ENCODE data around the gene KCTD14. TPM values are rescaled to one million over a fixed set of nuclear protein-coding genes. Genes with fewer than 3 reads are reported as not detected.

The KCTD14 gene
- total and polyA plus RNA-seq, 2 of the 4 experiments (the other 2 are of a cell fraction): 0.90 to 0.97 TPM

DNA sequence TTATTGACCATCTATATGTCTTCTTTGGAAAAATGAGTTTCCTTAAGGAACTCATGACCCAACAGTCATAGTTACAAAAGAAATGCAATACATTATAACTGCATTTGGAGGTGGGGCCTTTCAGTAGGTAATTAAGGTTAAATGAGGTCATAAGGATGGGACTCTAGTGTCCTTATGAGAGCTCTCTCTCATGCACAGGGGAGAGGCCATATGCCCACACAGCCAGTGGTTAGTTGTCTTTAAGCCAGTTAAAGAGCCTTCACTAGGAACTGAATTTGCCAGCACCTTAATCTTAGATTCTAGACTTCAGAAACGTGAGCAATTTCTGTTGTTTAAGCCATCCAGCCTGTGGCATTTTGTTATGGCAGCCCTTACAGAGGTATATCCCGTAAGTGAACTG is 56.0 kb downstream of the KCTD14 start:
- no peak overlapping the region for H2AK9ac ChIP-seq (replicated peaks; ENCODE audit: low read depth, low read length, poor library complexity)
- H3K9me3 ChIP-seq (ENCODE audit: control insufficient read depth, insufficient read depth, low read length): no peaks in the 10 kb centered on the region
- H2AK5ac ChIP-seq (ENCODE audit: low read depth, low read length): no peak overlapping the region
- TF ChIP-seq RAD21 (IDR thresholded peaks at IDR 0.05; ENCODE audit: low read length) (no peak), MAFK (IDR thresholded peaks at IDR 0.05; ENCODE audit: low read depth, low read length) (no peak), MAZ (IDR thresholded peaks at IDR 0.05; ENCODE audit: borderline replicate concordance, low read depth, low read length) (no peak), CHD1 (IDR thresholded peaks at IDR 0.05; ENCODE audit: low read depth, low read length) (no peak), RCOR1 (IDR thresholded peaks at IDR 0.05; ENCODE audit: insufficient replicate concordance, low read length) (no peak), POLR2A (IDR thresholded peaks at IDR 0.05; ENCODE audit: low read depth, low read length) (no peak), RFX5 (IDR thresholded peaks at IDR 0.05; ENCODE audit: low read depth, low read length) (no peak), FOS (IDR thresholded peaks at IDR 0.05; ENCODE audit: low read depth, low read length) (no peak), SMC3 (IDR thresholded peaks at IDR 0.05; ENCODE audit: low read depth, low read length) (no peak), CEBPB (IDR thresholded peaks at IDR 0.05; ENCODE audit: low read depth, low read length) (no peak), MXI1 (IDR thresholded peaks at IDR 0.05; ENCODE audit: borderline replicate concordance, low read depth, low read length) (no peak), NFE2L2 (IDR thresholded peaks at IDR 0.05; ENCODE audit: low read depth, low read length) (no peak), BHLHE40 (IDR thresholded peaks at IDR 0.05; ENCODE audit: low read depth, low read length) (no peak)
- TF ChIP-seq, protein P1, sequence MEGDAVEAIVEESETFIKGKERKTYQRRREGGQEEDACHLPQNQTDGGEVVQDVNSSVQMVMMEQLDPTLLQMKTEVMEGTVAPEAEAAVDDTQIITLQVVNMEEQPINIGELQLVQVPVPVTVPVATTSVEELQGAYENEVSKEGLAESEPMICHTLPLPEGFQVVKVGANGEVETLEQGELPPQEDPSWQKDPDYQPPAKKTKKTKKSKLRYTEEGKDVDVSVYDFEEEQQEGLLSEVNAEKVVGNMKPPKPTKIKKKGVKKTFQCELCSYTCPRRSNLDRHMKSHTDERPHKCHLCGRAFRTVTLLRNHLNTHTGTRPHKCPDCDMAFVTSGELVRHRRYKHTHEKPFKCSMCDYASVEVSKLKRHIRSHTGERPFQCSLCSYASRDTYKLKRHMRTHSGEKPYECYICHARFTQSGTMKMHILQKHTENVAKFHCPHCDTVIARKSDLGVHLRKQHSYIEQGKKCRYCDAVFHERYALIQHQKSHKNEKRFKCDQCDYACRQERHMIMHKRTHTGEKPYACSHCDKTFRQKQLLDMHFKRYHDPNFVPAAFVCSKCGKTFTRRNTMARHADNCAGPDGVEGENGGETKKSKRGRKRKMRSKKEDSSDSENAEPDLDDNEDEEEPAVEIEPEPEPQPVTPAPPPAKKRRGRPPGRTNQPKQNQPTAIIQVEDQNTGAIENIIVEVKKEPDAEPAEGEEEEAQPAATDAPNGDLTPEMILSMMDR (conservative IDR thresholded peaks at IDR 0.05; ENCODE audit: low read depth, low read length): no peak
- TF ChIP-seq, protein P2, sequence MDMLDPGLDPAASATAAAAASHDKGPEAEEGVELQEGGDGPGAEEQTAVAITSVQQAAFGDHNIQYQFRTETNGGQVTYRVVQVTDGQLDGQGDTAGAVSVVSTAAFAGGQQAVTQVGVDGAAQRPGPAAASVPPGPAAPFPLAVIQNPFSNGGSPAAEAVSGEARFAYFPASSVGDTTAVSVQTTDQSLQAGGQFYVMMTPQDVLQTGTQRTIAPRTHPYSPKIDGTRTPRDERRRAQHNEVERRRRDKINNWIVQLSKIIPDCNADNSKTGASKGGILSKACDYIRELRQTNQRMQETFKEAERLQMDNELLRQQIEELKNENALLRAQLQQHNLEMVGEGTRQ (IDR thresholded peaks at IDR 0.05; ENCODE audit: low read depth, low read length): no peak
- TF ChIP-seq, protein P3, sequence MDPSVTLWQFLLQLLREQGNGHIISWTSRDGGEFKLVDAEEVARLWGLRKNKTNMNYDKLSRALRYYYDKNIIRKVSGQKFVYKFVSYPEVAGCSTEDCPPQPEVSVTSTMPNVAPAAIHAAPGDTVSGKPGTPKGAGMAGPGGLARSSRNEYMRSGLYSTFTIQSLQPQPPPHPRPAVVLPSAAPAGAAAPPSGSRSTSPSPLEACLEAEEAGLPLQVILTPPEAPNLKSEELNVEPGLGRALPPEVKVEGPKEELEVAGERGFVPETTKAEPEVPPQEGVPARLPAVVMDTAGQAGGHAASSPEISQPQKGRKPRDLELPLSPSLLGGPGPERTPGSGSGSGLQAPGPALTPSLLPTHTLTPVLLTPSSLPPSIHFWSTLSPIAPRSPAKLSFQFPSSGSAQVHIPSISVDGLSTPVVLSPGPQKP (IDR thresholded peaks at IDR 0.05; ENCODE audit: borderline replicate concordance, low read depth, low read length): no peak
- H2BK20ac ChIP-seq (ENCODE audit: low read depth, low read length): no peak overlapping the region
- no peak overlapping the region for H4K5ac ChIP-seq (ENCODE audit: low read depth, low read length)
- no peak overlapping the region for H3K56ac ChIP-seq (ENCODE audit: extremely low read depth, insufficient read depth, low read length)
- no peak overlapping the region for H3K9ac ChIP-seq (ENCODE audit: low read depth, low read length)
- no peak overlapping the region for H2BK120ac ChIP-seq (ENCODE audit: low read depth, low read length)
- no peak overlapping the region for H4K8ac ChIP-seq (ENCODE audit: low read depth in 2 of 2, low read length in 2 of 2)
- dilution Hi-C loops (cut with HindIII; ENCODE audit: low sequenced_read_pairs, unreplicated experiment): no loop called here
- H3K23ac ChIP-seq (ENCODE audit: low read depth, low read length): no peak overlapping the region
- H3K18ac ChIP-seq (ENCODE audit: low read depth, low read length): no peak overlapping the region
- peaks cover 5% of the 10 kb centered on the region for H3K36me3 ChIP-seq (ENCODE audit: control insufficient read depth, insufficient read depth, low read length)
- intact Hi-C loops (cut with micrococcal nuclease): no loop called here
- in situ Hi-C loops (cut with MboI; ENCODE audit: low sequenced_read_pairs): no loop called here
- H2BK5ac ChIP-seq (ENCODE audit: low read depth, low read length, poor library complexity, severe bottlenecking): no peak overlapping the region
- no peak overlapping the region for H3K4ac ChIP-seq (ENCODE audit: low read depth, low read length)
- no peak overlapping the region for H3K27ac ChIP-seq (ENCODE audit: insufficient read depth, low read length)
- H3K4me3 ChIP-seq (ENCODE audit: insufficient read depth, low read depth, low read length): no peak overlapping the region
- ChIA-PET CTCF (no interaction called here), POLR2A (ENCODE audit: unreplicated experiment) (no interaction called here)
- no TSS peak for BruUV-seq (replicated peaks)
- H3K14ac ChIP-seq (replicated peaks; ENCODE audit: low read depth, low read length): no peak overlapping the region
- no peak for ATAC-seq (ENCODE audit: low read depth)
- no peak overlapping the region for H2BK15ac ChIP-seq (ENCODE audit: low read depth, low read length)
- no peak for DNase-seq
- no peaks in the 10 kb centered on the region for H3K4me1 ChIP-seq (ENCODE audit: control insufficient read depth, insufficient read depth, low read length)
- H4K91ac ChIP-seq (ENCODE audit: insufficient read depth, low read depth, low read length): no peak overlapping the region
- H3K4me2 ChIP-seq (ENCODE audit: low read depth, low read length): no peak overlapping the region
- no peaks in the 10 kb centered on the region for H3K27me3 ChIP-seq (ENCODE audit: control insufficient read depth, insufficient read depth, low read length)
- H4K20me1 ChIP-seq (ENCODE audit: insufficient read depth, low read length): no peaks in the 10 kb centered on the region
- no peaks in the 10 kb centered on the region; a peak in 1 of 4 replicates for H3K79me1 ChIP-seq (ENCODE audit: low read depth in 1 of 2, low read length in 2 of 2)
- no CpG with 5 or more reads among the region's 2 CpGs for WGBS, 2 experiments (ENCODE audit: extremely low coverage in 2 of 2, insufficient read length in 1 of 2)
- no peaks in the 10 kb centered on the region for H3K9me1 ChIP-seq (ENCODE audit: insufficient read depth, low read length)
- H2AFZ ChIP-seq (replicated peaks; ENCODE audit: low read length, poor library complexity): no peak overlapping the region
